ENCODE results near the gene LINGO1. TPM values are rescaled to one million over a fixed set of nuclear protein-coding genes. Genes with fewer than 3 reads are reported as not detected.

Gene LINGO1
- total RNA-seq, 2 experiments from 2014 or later, result not detected

DNA sequence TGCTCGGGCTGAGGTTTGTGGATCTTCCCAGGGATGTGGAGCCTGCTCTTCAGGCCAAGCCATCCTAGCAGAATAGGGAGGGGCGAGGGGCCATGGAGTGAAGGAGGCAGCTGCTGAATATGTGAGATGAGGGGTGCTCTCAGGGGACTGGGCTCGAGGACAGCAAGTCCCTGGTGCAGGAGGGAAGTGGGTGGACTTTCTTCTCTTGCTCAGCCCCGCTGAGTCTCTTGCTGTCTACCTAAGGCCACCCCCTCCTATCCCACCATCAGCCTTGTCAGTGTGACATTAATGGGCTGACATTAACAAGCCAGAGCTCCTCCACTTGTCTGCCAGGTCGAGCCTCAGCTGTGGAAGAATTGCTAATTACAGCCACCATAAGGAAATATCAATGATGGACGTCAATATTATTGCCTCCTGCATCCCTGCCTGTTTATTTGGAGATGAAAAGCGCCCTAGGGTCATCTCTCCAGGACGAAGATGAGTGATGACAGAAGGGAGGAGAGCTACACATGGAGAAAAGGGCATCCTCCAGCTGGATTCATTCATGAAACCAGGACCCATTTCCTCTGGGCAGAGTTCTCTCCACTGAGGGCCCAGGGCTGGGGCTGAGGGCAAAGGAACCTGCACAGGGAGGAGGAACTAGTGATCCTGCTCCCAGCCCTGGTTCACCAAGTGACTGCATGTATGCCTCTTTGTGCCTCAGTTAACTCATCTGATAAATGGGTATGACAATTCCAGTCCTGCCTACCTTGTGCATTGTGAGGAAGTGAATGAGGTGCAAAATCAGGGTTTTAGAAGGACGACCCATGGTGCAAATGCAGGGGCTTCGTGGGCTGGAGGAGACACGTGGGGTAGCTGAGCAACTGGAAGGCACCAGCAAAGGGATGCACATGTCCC is 34.9 kb upstream of the LINGO1 start:
- Histone ChIP-seq H3K27ac (ENCODE audit: low read depth, low read length, poor library complexity, severe bottlenecking) (no peak overlapping the region), H3K9me2 (ENCODE audit: insufficient read depth, low read length) (no peaks in the 10 kb centered on the region), H4K20me1 (ENCODE audit: insufficient read depth, low read length) (no peaks in the 10 kb centered on the region), H2AFZ (ENCODE audit: low read length) (no peak overlapping the region), H3K9me3 (ENCODE audit: low read length) (no peaks in the 10 kb centered on the region), H3K4me2 (ENCODE audit: low read length) (no peak overlapping the region), H3K4me3 (ENCODE audit: low read depth, low read length, poor library complexity, severe bottlenecking) (no peak overlapping the region), H3K79me2 (ENCODE audit: insufficient read depth, low read depth, low read length) (no peaks in the 10 kb centered on the region), H3K36me3 (ENCODE audit: insufficient read depth, low read length) (no peaks in the 10 kb centered on the region), H3K4me1 (ENCODE audit: insufficient read depth, low read length, poor library complexity, severe bottlenecking) (peaks cover 17% of the 10 kb centered on the region)
- CTCF ChIA-PET (ENCODE audit: unreplicated experiment), result no interaction called here
- no peak for TF ChIP-seq EZH2phosphoT487 (IDR thresholded peaks at IDR 0.05; ENCODE audit: borderline replicate concordance, low read depth, low read length)
- TF ChIP-seq, protein P1, sequence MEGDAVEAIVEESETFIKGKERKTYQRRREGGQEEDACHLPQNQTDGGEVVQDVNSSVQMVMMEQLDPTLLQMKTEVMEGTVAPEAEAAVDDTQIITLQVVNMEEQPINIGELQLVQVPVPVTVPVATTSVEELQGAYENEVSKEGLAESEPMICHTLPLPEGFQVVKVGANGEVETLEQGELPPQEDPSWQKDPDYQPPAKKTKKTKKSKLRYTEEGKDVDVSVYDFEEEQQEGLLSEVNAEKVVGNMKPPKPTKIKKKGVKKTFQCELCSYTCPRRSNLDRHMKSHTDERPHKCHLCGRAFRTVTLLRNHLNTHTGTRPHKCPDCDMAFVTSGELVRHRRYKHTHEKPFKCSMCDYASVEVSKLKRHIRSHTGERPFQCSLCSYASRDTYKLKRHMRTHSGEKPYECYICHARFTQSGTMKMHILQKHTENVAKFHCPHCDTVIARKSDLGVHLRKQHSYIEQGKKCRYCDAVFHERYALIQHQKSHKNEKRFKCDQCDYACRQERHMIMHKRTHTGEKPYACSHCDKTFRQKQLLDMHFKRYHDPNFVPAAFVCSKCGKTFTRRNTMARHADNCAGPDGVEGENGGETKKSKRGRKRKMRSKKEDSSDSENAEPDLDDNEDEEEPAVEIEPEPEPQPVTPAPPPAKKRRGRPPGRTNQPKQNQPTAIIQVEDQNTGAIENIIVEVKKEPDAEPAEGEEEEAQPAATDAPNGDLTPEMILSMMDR (conservative IDR thresholded peaks at IDR 0.05; ENCODE audit: low read length), result no peak
- BruUV-seq (replicated peaks), result no TSS peak
- no peak for DNase-seq (ENCODE audit: low spot score)
- intact Hi-C loops (cut with micrococcal nuclease; ENCODE audit: unreplicated experiment), result no loop called here
- POLR2A ChIA-PET, result no interaction called here

- H3K9me2 ChIP-seq (ENCODE audit: insufficient read depth, low read length), result no peaks in the 10 kb centered on the region
- no peak overlapping the region for H3K4me3 ChIP-seq (ENCODE audit: low read depth, low read length, poor library complexity, severe bottlenecking)
- ChIA-PET CTCF (ENCODE audit: unreplicated experiment) (no interaction called here), POLR2A (no interaction called here)
- H2AFZ ChIP-seq (ENCODE audit: low read length), result no peak overlapping the region
- no peaks in the 10 kb centered on the region for H3K79me2 ChIP-seq (ENCODE audit: insufficient read depth, low read depth, low read length)
- H3K4me1 ChIP-seq (ENCODE audit: insufficient read depth, low read length, poor library complexity, severe bottlenecking), result peaks cover 15% of the 10 kb centered on the region
- H4K20me1 ChIP-seq (ENCODE audit: insufficient read depth, low read length), result no peaks in the 10 kb centered on the region
- intact Hi-C loops (cut with micrococcal nuclease; ENCODE audit: unreplicated experiment), result no loop called here
- H3K9me3 ChIP-seq (ENCODE audit: low read length), result no peaks in the 10 kb centered on the region
- H3K36me3 ChIP-seq (ENCODE audit: insufficient read depth, low read length), result no peaks in the 10 kb centered on the region
- H3K27ac ChIP-seq (ENCODE audit: low read depth, low read length, poor library complexity, severe bottlenecking), result no peak overlapping the region
- no peak for TF ChIP-seq EZH2phosphoT487 (IDR thresholded peaks at IDR 0.05; ENCODE audit: borderline replicate concordance, low read depth, low read length)
- TF ChIP-seq, protein P1 (conservative IDR thresholded peaks at IDR 0.05; ENCODE audit: low read length), result no peak
- no peak overlapping the region for H3K4me2 ChIP-seq (ENCODE audit: low read length)
- BruUV-seq (replicated peaks), result no TSS peak
- DNase-seq (ENCODE audit: low spot score), result no peak
Observed at GRCh38 chr15:77666296-77666660, 33.6 kb upstream of the LINGO1 start.
